Suprapubic skin (tissue), 3 donors: ENCODE results near the gene PHKB.

Experiments used
- CTCF ChIP-seq, 2 donors: fragments of 200-600 bp in 1 of 2; fragments of 450-650 bp in 1 of 2; sonication (generic) in 1 of 2; IDR thresholded peaks; one replicate each; pipeline ENCODE4 v1.5.1; 2016 to 2019; ENCODE audit warnings: antibody characterized with exemption in 2 of 2, mild to moderate bottlenecking in 1 of 2, moderate library complexity in 1 of 2
- EP300 ChIP-seq: sonication (generic); formaldehyde crosslinking; IDR thresholded peaks from one replicate; pipeline ENCODE4 v1.6.1; 2017; ENCODE audit warnings: antibody characterized with exemption
- POLR2A ChIP-seq, 2 donors: fragments of 450-650 bp; IDR thresholded peaks; one replicate each; pipeline ENCODE4 v1.6.1; 2017; ENCODE audit warnings: antibody characterized with exemption in 2 of 2, mild to moderate bottlenecking in 2 of 2, moderate library complexity in 2 of 2

- TF ChIP-seq POLR2A (IDR thresholded peaks at IDR 0.05) (no peak), CTCF (IDR thresholded peaks at IDR 0.05) (no peak), EP300 (no peak)
Measured at GRCh38 chr16:47646914-47647313, 185.8 kb downstream of the PHKB start.
